Endodermal cell (in vitro differentiated cells): ENCODE results near the gene HSD3B2. TPM values are rescaled to one million over a fixed set of nuclear protein-coding genes. Genes with fewer than 3 reads are reported as not detected.

Source experiments
- DNase-seq: peaks from one replicate; pipeline ENCODE4 v3.0.0-alpha.2; 2017
- H3K27ac ChIP-seq: 2 replicates; pipeline ENCODE4 v1.5.1; 2013; ENCODE audit warnings: mild to moderate bottlenecking, low read depth, low read length, moderate library complexity
- H3K27me3 ChIP-seq: 2 replicates; pipeline ENCODE4 v1.6.1; 2013; ENCODE audit warnings: mild to moderate bottlenecking, low read length, moderate library complexity; ENCODE audit not compliant: insufficient read depth, control insufficient read depth, poor library complexity, severe bottlenecking
- H3K36me3 ChIP-seq: 2 replicates; pipeline ENCODE4 v1.7.0; 2013; ENCODE audit warnings: mild to moderate bottlenecking, low read length, moderate library complexity; ENCODE audit not compliant: control insufficient read depth, insufficient read depth
- H3K4me1 ChIP-seq: one replicate; pipeline ENCODE4 v1.7.0; 2013; ENCODE audit warnings: low read length; ENCODE audit not compliant: control insufficient read depth, insufficient read depth
- H3K4me3 ChIP-seq: 2 replicates; pipeline ENCODE4 v1.5.1; 2013; ENCODE audit warnings: mild to moderate bottlenecking, low read length, moderate library complexity
- H3K9ac ChIP-seq: 2 replicates; pipeline ENCODE4 v1.6.1; 2013; ENCODE audit warnings: mild to moderate bottlenecking, low read length, moderate library complexity; ENCODE audit not compliant: poor library complexity, severe bottlenecking; ENCODE audit errors: extremely low read depth
- H3K9me3 ChIP-seq: 2 replicates; pipeline ENCODE4 v1.6.1; 2013; ENCODE audit warnings: mild to moderate bottlenecking, low read length, moderate library complexity; ENCODE audit not compliant: control insufficient read depth
- H3K27ac Mint-ChIP-seq: 2 replicates; pipeline ENCODE4 v1.8.0; 2020; ENCODE audit warnings: mixed read lengths
- H3K27me3 Mint-ChIP-seq: 2 replicates; pipeline ENCODE4 v1.8.0; 2021; ENCODE audit warnings: mild to moderate bottlenecking, mixed read lengths; ENCODE audit not compliant: insufficient read depth
- H3K36me3 Mint-ChIP-seq: 2 replicates; pipeline ENCODE4 v1.8.0; 2020; ENCODE audit warnings: low read depth, mixed read lengths
- H3K4me1 Mint-ChIP-seq: 2 replicates; pipeline ENCODE4 v1.8.0; 2020; ENCODE audit warnings: mixed read lengths
- H3K4me3 Mint-ChIP-seq: 2 replicates; pipeline ENCODE4 v1.8.0; 2020; ENCODE audit warnings: mild to moderate bottlenecking, moderate library complexity, mixed read lengths
- H3K9me3 Mint-ChIP-seq: 2 replicates; pipeline ENCODE4 v1.8.0; 2020; ENCODE audit warnings: mild to moderate bottlenecking, mixed read lengths
- WGBS, 2 experiments: methylation state at CpG; one replicate each; pipeline versions ENCODE4 v1.1.5 to v1.1.7; 2013; ENCODE audit warnings: missing lambda C conversion rate in 2 of 2, mixed read lengths in 1 of 2; ENCODE audit not compliant: insufficient coverage in 1 of 2, insufficient read length in 1 of 2; 5-methylcytosine and 5-hydroxymethylcytosine counted together
- total RNA-seq, 2 donors: library from RNA; stranded (reverse); fragmentation: NEBNext Ultra II Directional in 1 of 2; extraction: Animal tissue kit (Norgen Biotek cat#: 25700) in 1 of 2; gene quantifications; 2 replicates in 1 of 2; 3 replicates in 1 of 2; pipeline ENCODE4 v1.2.1, GENCODE V29; 2021
- TF ChIP-seq, protein P1 (sequence below): fragments of 200-600 bp; sonication (generic); conservative IDR thresholded peaks from 2 replicates; pipeline ENCODE4 v1.5.0; 2021; ENCODE audit warnings: antibody characterized with exemption, mild to moderate bottlenecking

HSD3B2 gene
- total RNA-seq, 2 donors from 2014 or later = not detected

GRCh38 chr1:119380304-119380703 lies 34.6 kb upstream of the HSD3B2 start:
- H3K36me3 Mint-ChIP-seq = no peaks in the 10 kb centered on the region
- Histone ChIP-seq H3K27me3 (no peaks in the 10 kb centered on the region), H3K27ac (no peak overlapping the region), H3K9ac (no peak overlapping the region), H3K9me3 (no peaks in the 10 kb centered on the region), H3K4me3 (no peak overlapping the region), H3K4me1 (no peaks in the 10 kb centered on the region), H3K36me3 (no peaks in the 10 kb centered on the region)
- DNase-seq = no peak
- no peaks in the 10 kb centered on the region for H3K4me1 Mint-ChIP-seq
- no peak overlapping the region for H3K27ac Mint-ChIP-seq
- WGBS, 2 experiments = 83 to 92% methylated on average over 1 to 2 of the region's 2 CpGs
- H3K27me3 Mint-ChIP-seq = peaks cover 6% of the 10 kb centered on the region
- H3K4me3 Mint-ChIP-seq = no peak overlapping the region
- H3K9me3 Mint-ChIP-seq = no peaks in the 10 kb centered on the region
- TF ChIP-seq, protein P1, sequence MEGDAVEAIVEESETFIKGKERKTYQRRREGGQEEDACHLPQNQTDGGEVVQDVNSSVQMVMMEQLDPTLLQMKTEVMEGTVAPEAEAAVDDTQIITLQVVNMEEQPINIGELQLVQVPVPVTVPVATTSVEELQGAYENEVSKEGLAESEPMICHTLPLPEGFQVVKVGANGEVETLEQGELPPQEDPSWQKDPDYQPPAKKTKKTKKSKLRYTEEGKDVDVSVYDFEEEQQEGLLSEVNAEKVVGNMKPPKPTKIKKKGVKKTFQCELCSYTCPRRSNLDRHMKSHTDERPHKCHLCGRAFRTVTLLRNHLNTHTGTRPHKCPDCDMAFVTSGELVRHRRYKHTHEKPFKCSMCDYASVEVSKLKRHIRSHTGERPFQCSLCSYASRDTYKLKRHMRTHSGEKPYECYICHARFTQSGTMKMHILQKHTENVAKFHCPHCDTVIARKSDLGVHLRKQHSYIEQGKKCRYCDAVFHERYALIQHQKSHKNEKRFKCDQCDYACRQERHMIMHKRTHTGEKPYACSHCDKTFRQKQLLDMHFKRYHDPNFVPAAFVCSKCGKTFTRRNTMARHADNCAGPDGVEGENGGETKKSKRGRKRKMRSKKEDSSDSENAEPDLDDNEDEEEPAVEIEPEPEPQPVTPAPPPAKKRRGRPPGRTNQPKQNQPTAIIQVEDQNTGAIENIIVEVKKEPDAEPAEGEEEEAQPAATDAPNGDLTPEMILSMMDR = no peak

DNA sequence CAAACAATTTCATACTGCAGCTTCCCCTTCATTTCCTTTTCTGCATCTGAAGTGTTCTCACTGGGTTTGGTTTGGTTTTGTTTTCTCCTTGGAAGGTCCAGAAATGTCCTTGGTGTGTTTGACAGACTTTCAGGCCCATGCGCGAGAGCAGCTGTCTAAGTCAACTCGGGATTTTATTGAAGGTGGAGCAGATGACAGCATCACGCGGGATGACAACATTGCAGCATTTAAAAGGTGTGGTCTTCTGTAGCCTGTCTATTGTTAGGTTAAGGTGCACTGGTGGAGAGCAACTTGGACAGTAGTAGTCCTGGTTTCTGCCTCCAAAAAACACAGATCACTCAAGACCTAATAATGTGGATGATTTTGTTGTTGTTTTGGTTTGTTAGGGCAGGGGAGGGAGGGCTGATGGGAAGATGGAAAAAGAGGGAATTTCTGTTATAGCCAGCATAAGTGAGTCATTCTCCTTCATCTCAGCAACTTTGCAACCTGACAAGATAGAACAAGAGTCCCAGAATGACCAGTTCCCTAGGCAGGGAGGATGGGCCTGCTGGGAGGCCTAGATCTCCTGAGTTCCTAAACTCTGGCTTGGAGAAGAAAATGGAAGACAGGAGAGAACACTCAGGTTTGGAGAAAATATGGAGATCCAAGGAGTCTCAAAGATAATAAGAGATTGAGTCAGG lies 33.8 kb upstream of the HSD3B2 start:
- Mint-ChIP-seq H3K4me1 (no peaks in the 10 kb centered on the region), H3K27me3 (peaks cover 3% of the 10 kb centered on the region), H3K4me3 (no peak overlapping the region), H3K27ac (no peak overlapping the region), H3K36me3 (no peaks in the 10 kb centered on the region), H3K9me3 (no peaks in the 10 kb centered on the region)
- H3K9ac ChIP-seq = no peak overlapping the region
- H3K36me3 ChIP-seq = no peaks in the 10 kb centered on the region
- no peaks in the 10 kb centered on the region for H3K27me3 ChIP-seq
- DNase-seq = no peak
- H3K4me1 ChIP-seq = no peaks in the 10 kb centered on the region
- no peak overlapping the region for H3K27ac ChIP-seq
- H3K9me3 ChIP-seq = no peaks in the 10 kb centered on the region
- H3K4me3 ChIP-seq = no peak overlapping the region
- WGBS, 2 experiments = 94 to 100% methylated on average over 2 to 5 of the region's 5 CpGs
- TF ChIP-seq, protein P1 = no peak

GRCh38 chr1:119384591-119384990 lies 30.4 kb upstream of the HSD3B2 start:
- Histone ChIP-seq H3K9ac (no peak overlapping the region), H3K27ac (no peak overlapping the region), H3K9me3 (no peaks in the 10 kb centered on the region), H3K4me3 (no peak overlapping the region), H3K4me1 (no peaks in the 10 kb centered on the region), H3K36me3 (no peaks in the 10 kb centered on the region), H3K27me3 (no peaks in the 10 kb centered on the region)
- Mint-ChIP-seq H3K36me3 (no peaks in the 10 kb centered on the region), H3K27me3 (peaks cover 3% of the 10 kb centered on the region), H3K9me3 (no peaks in the 10 kb centered on the region), H3K27ac (no peak overlapping the region), H3K4me1 (peaks cover 16% of the 10 kb centered on the region), H3K4me3 (no peak overlapping the region)
- 94 to 97% methylated on average over 4 of the region's 4 CpGs for WGBS, 2 experiments
- DNase-seq = no peak
- TF ChIP-seq, protein P1 = no peak
